Limb (tissue), 2 donors: ENCODE results near the gene MCF2L.
A peak's percentile ranks its signal among the peaks of the same experiment; 100 is the strongest.
"Not testable (repeated sequence)": the region's sequence is repeated elsewhere in the genome, so short reads cannot be mapped to it uniquely, and the experiment has no call there.

Experiments
- DNase-seq, 2 donors: peaks; one replicate each; pipeline ENCODE4 v3.0.0-alpha.2; 2016; ENCODE audit errors: extremely low spot score in 2 of 2

Gene MCF2L

GRCh38 chr13:112968910-112969691, at the start of gene MCF2L:
TSS of gene MCF2L (plus strand) at chr13:112969214. CDS start at chr13:112969380, 166 bp downstream.
- DNase-seq, result peak; percentile 62 to 85

- DNase-seq, result no peak
Observed at GRCh38 chr13:112923962-112924361, 45.1 kb upstream of the MCF2L start.

- DNase-seq, result no peak
Observed at GRCh38 chr13:112924365-112924764, 44.6 kb upstream of the MCF2L start.

- DNase-seq, result no peak
Observed at GRCh38 chr13:112926003-112926402, 43.0 kb upstream of the MCF2L start.

- no peak for DNase-seq
Observed at GRCh38 chr13:112926993-112927392, 42.0 kb upstream of the MCF2L start.

GRCh38 chr13:112928020-112928971, 40.7 kb upstream of the MCF2L start:
- peak; percentile 53 to 64 for DNase-seq

GRCh38 chr13:112928972-112929782, 39.8 kb upstream of the MCF2L start:
- DNase-seq, result peak; percentile 58 to 59

- no peak for DNase-seq
Observed at GRCh38 chr13:112929783-112930055, 39.3 kb upstream of the MCF2L start.

- no peak for DNase-seq
Observed at GRCh38 chr13:112930192-112930591, 38.8 kb upstream of the MCF2L start.

GRCh38 chr13:112931028-112931934, 37.7 kb upstream of the MCF2L start:
- peak; percentile 68 to 72 for DNase-seq

GRCh38 chr13:112932971-112933370, 36.0 kb upstream of the MCF2L start:
- DNase-seq, result no peak

- DNase-seq, result no peak
Observed at GRCh38 chr13:112933649-112934048, 35.4 kb upstream of the MCF2L start.

GRCh38 chr13:112934078-112934477, 34.9 kb upstream of the MCF2L start:
- DNase-seq, result no peak

GRCh38 chr13:112938680-112939079, 30.3 kb upstream of the MCF2L start:
- DNase-seq, result no peak

- DNase-seq, result peak in 1 of 2 donors; percentile 37
Observed at GRCh38 chr13:112940236-112940635, 28.8 kb upstream of the MCF2L start.

GRCh38 chr13:112941349-112941748, 27.7 kb upstream of the MCF2L start:
- no peak for DNase-seq

- DNase-seq, result not testable (repeated sequence)
Observed at GRCh38 chr13:112941765-112942164, 27.2 kb upstream of the MCF2L start.

GRCh38 chr13:112942689-112943308, 26.2 kb upstream of the MCF2L start:
- DNase-seq, result peak; percentile 96 to 97

- DNase-seq, result peak; percentile 37 to 76
Observed at GRCh38 chr13:112943309-112944125, 25.5 kb upstream of the MCF2L start.
